ENCODE measurements around the gene MMS19.

The MMS19 gene

GRCh38 chr10:97468162-97468561 lies 30.1 kb downstream of the MMS19 start:
- DNase-seq (ENCODE audit: low read depth, low spot score): no peak
- H3K27ac ChIP-seq: peak overlapping the region; percentile 64

GRCh38 chr10:97466755-97467154 lies 31.5 kb downstream of the MMS19 start:
- H3K27ac ChIP-seq: peak overlapping the region; percentile 64
- DNase-seq (ENCODE audit: low read depth, low spot score): no peak

- peak overlapping the region; percentile 64 for H3K27ac ChIP-seq
- no peak for DNase-seq (ENCODE audit: low read depth, low spot score)
Observed at GRCh38 chr10:97465982-97466381, 32.2 kb downstream of the MMS19 start.

DNA sequence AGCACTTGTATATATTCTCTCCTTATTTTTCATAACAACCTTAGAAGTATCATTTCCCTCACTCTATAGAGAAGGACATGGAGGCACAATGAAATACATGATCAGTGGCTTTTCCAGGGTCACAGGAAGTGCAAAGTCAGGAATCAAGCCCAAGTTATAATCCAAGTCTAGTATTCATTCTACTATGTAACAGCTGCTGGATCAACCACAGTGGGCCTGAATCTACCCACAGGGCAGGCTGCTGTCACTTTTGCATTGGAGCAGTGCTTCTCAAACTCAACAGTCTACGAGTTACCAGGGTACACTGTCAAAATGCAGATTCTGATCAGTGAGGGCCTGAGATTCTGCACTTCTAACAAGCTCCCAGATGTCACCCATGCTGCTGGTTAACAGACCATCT lies 34.0 kb downstream of the MMS19 start:
- peak overlapping the region; percentile 64 for H3K27ac ChIP-seq

GRCh38 chr10:97463363-97464132 lies 34.7 kb downstream of the MMS19 start:
- DNase-seq (ENCODE audit: low read depth, low spot score): no peak
- H3K27ac ChIP-seq: peak overlapping the region; percentile 64

More for the DNA sequence above, 34.0 kb downstream of the MMS19 start:
- no peak for DNase-seq (ENCODE audit: low read depth, low spot score)

- H3K27ac ChIP-seq: no peak overlapping the region
- no peak for DNase-seq (ENCODE audit: low read depth, low spot score)
Observed at GRCh38 chr10:97462309-97462708, 35.9 kb downstream of the MMS19 start.

DNA sequence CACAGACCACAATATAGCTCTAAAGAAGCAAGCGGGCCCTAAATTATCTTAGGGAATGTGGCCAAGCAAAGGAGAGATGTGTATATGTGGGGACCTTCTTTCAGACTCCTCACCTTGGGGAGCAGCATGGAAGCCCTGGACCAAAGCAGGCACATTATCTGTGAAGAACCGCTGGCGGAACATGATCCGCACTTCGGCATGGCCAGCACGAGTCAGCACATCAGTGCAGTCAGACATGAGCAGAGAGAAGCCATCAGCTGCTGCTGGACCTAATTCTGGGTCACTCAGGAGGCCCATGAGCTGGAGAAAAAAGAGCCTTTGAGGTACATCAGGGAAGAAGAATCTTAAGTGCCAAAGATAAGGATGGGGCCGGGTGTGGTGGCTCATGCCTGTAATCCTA lies 38.3 kb downstream of the MMS19 start:
- H3K27ac ChIP-seq: no peak overlapping the region
- no peak for DNase-seq (ENCODE audit: low read depth, low spot score)

GRCh38 chr10:97459111-97459510 lies 39.1 kb downstream of the MMS19 start:
- H3K27ac ChIP-seq: no peak overlapping the region
- DNase-seq (ENCODE audit: low read depth, low spot score): no peak

DNA sequence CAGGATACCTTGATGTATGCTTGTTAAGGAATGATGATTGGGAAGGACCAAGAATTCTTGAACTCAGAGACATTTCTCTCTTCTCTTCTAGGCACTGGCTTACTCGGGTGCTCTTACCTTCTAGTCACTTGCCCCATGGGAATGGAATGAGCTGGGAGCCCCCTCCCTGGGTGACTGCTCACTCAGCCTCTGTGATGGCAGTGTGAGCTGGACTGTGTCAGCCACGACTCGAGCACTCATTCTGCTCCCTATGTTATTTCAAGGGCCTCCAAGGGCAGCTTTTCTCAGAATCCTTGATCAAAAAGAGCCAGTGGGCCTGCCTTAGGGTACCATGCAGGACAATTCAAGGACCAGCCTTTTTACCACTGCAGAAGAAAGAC lies 41.5 kb downstream of the MMS19 start:
- no peak overlapping the region for H3K27ac ChIP-seq
- no peak for DNase-seq (ENCODE audit: low read depth, low spot score)

DNA sequence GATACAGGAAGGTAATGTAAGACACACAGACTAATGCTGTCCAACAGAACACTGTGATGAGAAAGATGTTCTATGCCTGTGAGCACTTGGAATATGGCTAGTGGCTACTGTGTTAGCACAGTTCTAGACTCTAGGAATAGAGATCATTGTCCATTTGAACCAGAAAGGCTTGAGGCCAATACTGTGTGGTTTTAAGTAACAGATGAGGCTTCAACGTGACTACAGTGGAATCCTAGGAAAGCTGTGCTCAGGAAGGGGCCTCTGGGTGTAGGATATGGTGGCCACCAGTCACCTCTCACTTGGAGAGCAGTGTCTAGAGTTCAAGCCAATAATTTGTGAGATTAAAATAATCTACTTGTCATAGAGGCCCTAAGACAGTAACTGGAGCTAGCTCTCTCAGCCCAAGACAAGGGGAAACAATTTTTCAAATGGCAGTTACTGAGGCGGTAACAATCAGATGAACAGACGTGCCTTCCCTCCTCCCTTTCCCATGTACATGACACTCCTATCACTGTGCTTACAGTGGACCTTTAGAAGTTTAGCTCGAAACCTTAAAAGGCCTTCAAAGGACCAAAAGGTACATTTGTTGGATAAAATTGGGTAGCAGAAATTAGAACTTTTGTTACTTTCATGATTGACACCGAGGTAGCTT lies 42.1 kb downstream of the MMS19 start:
- no peak overlapping the region for H3K27ac ChIP-seq

GRCh38 chr10:97454330-97455036 lies 43.7 kb downstream of the MMS19 start:
- no peak for DNase-seq (ENCODE audit: low read depth, low spot score)
- H3K27ac ChIP-seq: no peak overlapping the region

More for the DNA sequence above, 42.1 kb downstream of the MMS19 start:
- DNase-seq (ENCODE audit: low read depth, low spot score): no peak

GRCh38 chr10:97452352-97452751 lies 45.9 kb downstream of the MMS19 start:
- DNase-seq (ENCODE audit: low read depth, low spot score): no peak
- no peak overlapping the region for H3K27ac ChIP-seq

- peak overlapping the region; percentile 36 for H3K27ac ChIP-seq
- DNase-seq (ENCODE audit: low read depth, low spot score): no peak
Observed at GRCh38 chr10:97451605-97452004, 46.6 kb downstream of the MMS19 start.

DNA sequence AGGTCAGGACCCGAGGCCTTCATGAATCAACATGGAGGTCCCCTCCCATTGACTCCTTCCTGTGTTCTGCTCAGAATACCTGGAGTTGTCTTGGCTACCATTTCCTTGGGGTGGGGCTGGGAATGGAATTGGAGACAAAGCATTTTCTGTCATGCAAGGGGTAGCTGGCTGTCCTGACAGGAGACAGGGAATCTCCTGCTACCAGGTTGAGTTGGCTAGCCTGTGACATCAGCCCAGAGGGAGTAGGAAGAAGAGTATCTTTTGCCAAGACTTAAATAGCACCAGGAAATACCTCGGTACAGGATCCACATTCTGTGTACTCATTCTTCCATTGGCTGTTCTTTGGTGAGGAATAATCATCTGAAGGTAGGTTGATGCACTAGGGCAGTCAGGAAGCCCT lies 47.4 kb downstream of the MMS19 start:
- no peak for DNase-seq (ENCODE audit: low read depth, low spot score)
- peak overlapping the region; percentile 36 for H3K27ac ChIP-seq

GRCh38 chr10:97445722-97446639 lies 52.2 kb downstream of the MMS19 start, which contains the start of the genes EXOSC1 and ZDHHC16:
Gene EXOSC1, minus strand, starts transcription at chr10:97446006. Its CDS starts 21 bp downstream, at chr10:97445985.
Gene ZDHHC16, plus strand, starts transcription at chr10:97446175. Its CDS starts 5,501 bp downstream, at chr10:97451676.
- peak within 1 kb of the TSS; percentile 40 for H3K27ac ChIP-seq
- peak; percentile 90 for DNase-seq (ENCODE audit: low read depth, low spot score)

DNA sequence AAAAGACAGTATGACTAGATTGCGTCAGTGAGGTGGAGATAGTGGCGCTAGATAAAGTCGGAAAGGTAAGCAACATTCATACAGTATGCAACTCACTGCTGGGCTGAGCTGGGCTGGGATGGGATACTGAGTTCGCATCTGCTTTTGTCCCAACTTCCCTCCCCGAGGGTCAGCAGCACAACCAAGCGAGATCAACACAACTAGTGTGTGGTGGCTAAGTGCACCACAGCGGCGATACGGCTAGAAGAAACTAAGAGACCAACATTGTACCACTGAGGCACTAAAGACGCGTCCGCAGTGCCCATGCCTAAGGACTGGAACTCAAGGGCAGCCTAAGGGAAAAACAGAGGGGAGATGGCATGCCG lies 52.9 kb downstream of the MMS19 start:
- no peak for DNase-seq (ENCODE audit: low read depth, low spot score)
- peak overlapping the region; percentile 40 for H3K27ac ChIP-seq

DNA sequence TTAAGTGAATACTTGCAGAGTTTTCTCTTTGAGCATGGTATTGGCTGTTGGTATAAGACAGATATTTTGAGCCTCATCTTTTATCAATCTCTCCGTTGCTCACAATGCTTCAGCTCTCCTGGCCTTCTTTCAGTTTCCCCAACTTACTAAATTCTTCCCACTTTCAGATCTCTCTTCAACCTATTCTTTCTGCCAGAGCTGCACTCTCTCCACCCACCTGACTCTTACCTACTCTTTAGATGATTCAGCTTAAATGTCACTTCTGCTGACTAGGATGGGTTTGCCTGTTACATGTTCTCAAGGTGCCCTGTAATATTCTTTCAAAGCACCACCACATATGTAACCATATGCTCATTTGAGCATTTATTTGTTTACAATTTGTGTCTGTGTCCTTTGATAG lies 54.0 kb downstream of the MMS19 start:
- H3K27ac ChIP-seq: no peak overlapping the region
- DNase-seq (ENCODE audit: low read depth, low spot score): no peak

GRCh38 chr10:97442277-97442676 lies 55.9 kb downstream of the MMS19 start:
- DNase-seq (ENCODE audit: low read depth, low spot score): no peak
- H3K27ac ChIP-seq: no peak overlapping the region

- no peak overlapping the region for H3K27ac ChIP-seq
- DNase-seq (ENCODE audit: low read depth, low spot score): no peak
Observed at GRCh38 chr10:97435211-97435610, 63.0 kb downstream of the MMS19 start.

DNA sequence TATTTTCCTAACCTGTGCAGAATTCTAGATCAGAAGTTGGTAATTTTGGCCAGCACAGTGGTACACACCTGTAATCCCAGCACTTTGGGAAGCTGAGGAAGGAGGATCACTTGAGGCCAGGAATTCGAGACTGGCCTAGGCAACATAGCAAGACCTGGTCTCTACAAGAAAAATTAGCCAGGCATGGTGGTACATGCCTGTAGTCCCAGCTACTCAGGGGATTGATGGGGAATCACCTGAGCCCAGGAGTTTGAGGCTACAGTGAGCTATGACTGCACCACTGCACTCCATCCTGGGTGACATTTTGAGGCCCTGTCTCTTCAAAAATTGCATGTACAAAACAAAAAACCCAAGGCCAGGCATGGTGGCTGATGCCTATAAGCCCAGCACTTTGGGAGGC lies 63.7 kb downstream of the MMS19 start:
- DNase-seq (ENCODE audit: low read depth, low spot score): no peak
- H3K27ac ChIP-seq: peak overlapping the region; percentile 7

Data from epithelial cell of prostate (primary cell).